Measurements from ENCODE around the gene CCR9. TPM values are rescaled to one million over a fixed set of nuclear protein-coding genes. Genes with fewer than 3 reads are reported as not detected.

Gene CCR9
- polyA plus RNA-seq, 1 donor from 2014 or later: not detected

DNA sequence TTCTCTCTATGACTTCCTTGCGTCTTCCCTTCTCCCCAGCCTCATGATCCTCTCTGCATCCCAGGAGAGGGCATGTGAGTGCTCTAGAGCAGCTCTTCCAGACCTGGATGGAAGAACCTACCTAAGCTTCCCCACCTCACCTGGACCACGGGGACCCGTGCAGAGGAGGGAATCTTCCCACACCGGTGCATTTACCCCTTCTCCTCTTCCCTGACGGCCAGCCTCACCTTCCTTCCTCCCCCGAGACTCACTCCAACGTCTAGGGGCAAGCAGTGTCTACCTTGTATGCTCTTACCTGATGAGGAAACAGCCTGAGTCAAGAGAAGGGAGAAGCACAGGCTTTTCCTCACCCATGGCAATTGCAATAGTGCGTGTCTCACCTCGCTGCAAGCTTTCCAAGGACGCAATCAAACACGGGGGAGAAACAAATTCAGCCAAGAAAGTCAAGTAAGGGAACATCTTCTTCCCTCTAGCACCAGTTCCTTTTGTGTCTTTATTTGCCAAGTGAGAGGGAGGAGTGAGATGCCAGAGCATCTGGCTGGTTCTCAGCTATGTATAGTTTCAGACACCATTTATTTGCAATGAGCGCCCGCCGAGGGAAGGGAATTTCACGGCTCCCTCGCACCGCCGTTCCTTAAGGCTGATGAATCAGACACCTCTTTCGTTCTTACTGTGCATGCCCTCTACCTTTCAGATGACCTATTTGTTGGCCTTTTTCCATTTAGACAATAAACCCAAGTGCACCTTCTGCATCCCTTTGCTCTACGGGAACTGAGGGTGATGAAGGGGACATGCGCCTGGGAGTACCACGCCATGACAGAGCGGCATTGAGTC lies 1.8 kb upstream of the CCR9 start:
- Histone ChIP-seq H3K27ac (ENCODE audit: low read length) (no peak overlapping the region), H3K9me2 (ENCODE audit: insufficient read depth, low read length) (no peaks in the 10 kb centered on the region), H2AFZ (ENCODE audit: low read depth, low read length) (no peak overlapping the region), H4K20me1 (ENCODE audit: insufficient read depth) (no peaks in the 10 kb centered on the region), H3K36me3 (ENCODE audit: insufficient read depth, low read length) (no peaks in the 10 kb centered on the region), H3K4me2 (ENCODE audit: low read length) (no peak overlapping the region), H3K9ac (ENCODE audit: low read length) (no peak overlapping the region), H3K79me2 (replicated peaks; ENCODE audit: insufficient read depth, low read length) (no peaks in the 10 kb centered on the region), H3F3A (ENCODE audit: insufficient read depth, low read length, poor library complexity, severe bottlenecking) (no peaks in the 10 kb centered on the region), H3K9me3 (ENCODE audit: low read length) (no peaks in the 10 kb centered on the region), H3K27me3 (ENCODE audit: insufficient read depth, low read depth, low read length) (no peaks in the 10 kb centered on the region), H3K4me3 (ENCODE audit: low read length) (no peak overlapping the region)
- TF ChIP-seq POLR2AphosphoS5 (IDR thresholded peaks at IDR 0.05) (no peak), TAF1 (IDR thresholded peaks at IDR 0.05; ENCODE audit: low read depth) (no peak), MXI1 (conservative IDR thresholded peaks at IDR 0.05; ENCODE audit: poor library complexity, severe bottlenecking) (no peak), SMC3 (conservative IDR thresholded peaks at IDR 0.05; ENCODE audit: poor library complexity) (no peak), EZH2 (IDR thresholded peaks at IDR 0.05; ENCODE audit: borderline replicate concordance, insufficient read depth, low read length, poor library complexity, severe bottlenecking) (no peak), EP300 (conservative IDR thresholded peaks at IDR 0.05; ENCODE audit: poor library complexity, severe bottlenecking) (no peak), RAD21 (conservative IDR thresholded peaks at IDR 0.05) (no peak)
- TF ChIP-seq, protein P1, sequence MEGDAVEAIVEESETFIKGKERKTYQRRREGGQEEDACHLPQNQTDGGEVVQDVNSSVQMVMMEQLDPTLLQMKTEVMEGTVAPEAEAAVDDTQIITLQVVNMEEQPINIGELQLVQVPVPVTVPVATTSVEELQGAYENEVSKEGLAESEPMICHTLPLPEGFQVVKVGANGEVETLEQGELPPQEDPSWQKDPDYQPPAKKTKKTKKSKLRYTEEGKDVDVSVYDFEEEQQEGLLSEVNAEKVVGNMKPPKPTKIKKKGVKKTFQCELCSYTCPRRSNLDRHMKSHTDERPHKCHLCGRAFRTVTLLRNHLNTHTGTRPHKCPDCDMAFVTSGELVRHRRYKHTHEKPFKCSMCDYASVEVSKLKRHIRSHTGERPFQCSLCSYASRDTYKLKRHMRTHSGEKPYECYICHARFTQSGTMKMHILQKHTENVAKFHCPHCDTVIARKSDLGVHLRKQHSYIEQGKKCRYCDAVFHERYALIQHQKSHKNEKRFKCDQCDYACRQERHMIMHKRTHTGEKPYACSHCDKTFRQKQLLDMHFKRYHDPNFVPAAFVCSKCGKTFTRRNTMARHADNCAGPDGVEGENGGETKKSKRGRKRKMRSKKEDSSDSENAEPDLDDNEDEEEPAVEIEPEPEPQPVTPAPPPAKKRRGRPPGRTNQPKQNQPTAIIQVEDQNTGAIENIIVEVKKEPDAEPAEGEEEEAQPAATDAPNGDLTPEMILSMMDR (IDR thresholded peaks at IDR 0.05; ENCODE audit: poor library complexity, severe bottlenecking): no peak
- TF ChIP-seq, protein P2, sequence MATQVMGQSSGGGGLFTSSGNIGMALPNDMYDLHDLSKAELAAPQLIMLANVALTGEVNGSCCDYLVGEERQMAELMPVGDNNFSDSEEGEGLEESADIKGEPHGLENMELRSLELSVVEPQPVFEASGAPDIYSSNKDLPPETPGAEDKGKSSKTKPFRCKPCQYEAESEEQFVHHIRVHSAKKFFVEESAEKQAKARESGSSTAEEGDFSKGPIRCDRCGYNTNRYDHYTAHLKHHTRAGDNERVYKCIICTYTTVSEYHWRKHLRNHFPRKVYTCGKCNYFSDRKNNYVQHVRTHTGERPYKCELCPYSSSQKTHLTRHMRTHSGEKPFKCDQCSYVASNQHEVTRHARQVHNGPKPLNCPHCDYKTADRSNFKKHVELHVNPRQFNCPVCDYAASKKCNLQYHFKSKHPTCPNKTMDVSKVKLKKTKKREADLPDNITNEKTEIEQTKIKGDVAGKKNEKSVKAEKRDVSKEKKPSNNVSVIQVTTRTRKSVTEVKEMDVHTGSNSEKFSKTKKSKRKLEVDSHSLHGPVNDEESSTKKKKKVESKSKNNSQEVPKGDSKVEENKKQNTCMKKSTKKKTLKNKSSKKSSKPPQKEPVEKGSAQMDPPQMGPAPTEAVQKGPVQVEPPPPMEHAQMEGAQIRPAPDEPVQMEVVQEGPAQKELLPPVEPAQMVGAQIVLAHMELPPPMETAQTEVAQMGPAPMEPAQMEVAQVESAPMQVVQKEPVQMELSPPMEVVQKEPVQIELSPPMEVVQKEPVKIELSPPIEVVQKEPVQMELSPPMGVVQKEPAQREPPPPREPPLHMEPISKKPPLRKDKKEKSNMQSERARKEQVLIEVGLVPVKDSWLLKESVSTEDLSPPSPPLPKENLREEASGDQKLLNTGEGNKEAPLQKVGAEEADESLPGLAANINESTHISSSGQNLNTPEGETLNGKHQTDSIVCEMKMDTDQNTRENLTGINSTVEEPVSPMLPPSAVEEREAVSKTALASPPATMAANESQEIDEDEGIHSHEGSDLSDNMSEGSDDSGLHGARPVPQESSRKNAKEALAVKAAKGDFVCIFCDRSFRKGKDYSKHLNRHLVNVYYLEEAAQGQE (IDR thresholded peaks at IDR 0.05; ENCODE audit: borderline replicate concordance): no peak

DNA sequence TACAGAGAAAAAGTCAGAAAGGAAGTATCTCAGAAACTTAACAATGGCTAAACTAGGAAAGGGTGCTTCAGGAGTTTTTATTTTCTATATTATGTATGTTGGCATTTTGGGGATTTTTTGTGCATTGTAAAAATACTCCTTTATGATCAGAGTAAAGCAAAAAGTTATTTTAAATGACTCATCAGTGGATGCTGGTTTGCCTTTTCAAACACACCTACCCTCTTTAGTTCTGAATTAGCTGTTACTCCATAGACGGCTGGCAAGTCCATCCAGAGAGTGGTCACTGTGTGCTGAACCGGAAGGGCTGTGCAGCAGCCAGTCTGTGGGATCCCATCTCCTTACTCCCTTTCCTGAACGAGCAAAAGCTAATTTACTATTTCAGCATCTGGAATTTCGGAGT lies 942 bp downstream of the CCR9 start:
- no peaks in the 10 kb centered on the region for H3F3A ChIP-seq (ENCODE audit: insufficient read depth, low read length, poor library complexity, severe bottlenecking)
- H3K9me3 ChIP-seq (ENCODE audit: low read length): no peaks in the 10 kb centered on the region
- H4K20me1 ChIP-seq (ENCODE audit: insufficient read depth): no peaks in the 10 kb centered on the region
- H3K27me3 ChIP-seq (ENCODE audit: insufficient read depth, low read depth, low read length): no peaks in the 10 kb centered on the region
- H3K79me2 ChIP-seq (replicated peaks; ENCODE audit: insufficient read depth, low read length): no peaks in the 10 kb centered on the region
- H3K9ac ChIP-seq (ENCODE audit: low read length): no peak overlapping the region
- H3K4me2 ChIP-seq (ENCODE audit: low read length): no peak overlapping the region
- H3K9me2 ChIP-seq (ENCODE audit: insufficient read depth, low read length): no peaks in the 10 kb centered on the region
- H2AFZ ChIP-seq (ENCODE audit: low read depth, low read length): no peak overlapping the region
- no peaks in the 10 kb centered on the region for H3K36me3 ChIP-seq (ENCODE audit: insufficient read depth, low read length)
- no peak overlapping the region for H3K4me3 ChIP-seq (ENCODE audit: low read length)
- TF ChIP-seq EZH2 (IDR thresholded peaks at IDR 0.05; ENCODE audit: borderline replicate concordance, insufficient read depth, low read length, poor library complexity, severe bottlenecking) (no peak), TAF1 (IDR thresholded peaks at IDR 0.05; ENCODE audit: low read depth) (no peak), MXI1 (conservative IDR thresholded peaks at IDR 0.05; ENCODE audit: poor library complexity, severe bottlenecking) (no peak), SMC3 (conservative IDR thresholded peaks at IDR 0.05; ENCODE audit: poor library complexity) (no peak), POLR2AphosphoS5 (IDR thresholded peaks at IDR 0.05) (no peak), RAD21 (conservative IDR thresholded peaks at IDR 0.05) (no peak), EP300 (conservative IDR thresholded peaks at IDR 0.05; ENCODE audit: poor library complexity, severe bottlenecking) (no peak)
- TF ChIP-seq, protein P1 (IDR thresholded peaks at IDR 0.05; ENCODE audit: poor library complexity, severe bottlenecking): no peak
- TF ChIP-seq, protein P2 (IDR thresholded peaks at IDR 0.05; ENCODE audit: borderline replicate concordance): no peak
- no peak overlapping the region for H3K27ac ChIP-seq (ENCODE audit: low read length)
